ACC112 (cell line): ENCODE results near the gene PRKN.

Experiments
- H2AFZ ChIP-seq: fragments of 200-600 bp; sonication (generic); one replicate; pipeline ENCODE4 v1.6.0; 2017; ENCODE audit warnings: antibody characterized with exemption, low read length; ENCODE audit not compliant: unreplicated experiment
- H3K27ac ChIP-seq: fragments of 200-600 bp; sonication (generic); 2 replicates; pipeline ENCODE4 v1.5.1; 2014; ENCODE audit warnings: low read depth, mild to moderate bottlenecking, antibody characterized with exemption, low read length, moderate library complexity
- H3K27me3 ChIP-seq: fragments of 200-600 bp; sonication (generic); 2 replicates; pipeline ENCODE4 v1.6.1; 2014; ENCODE audit warnings: mild to moderate bottlenecking, antibody characterized with exemption, low read length, moderate library complexity, mixed read lengths; ENCODE audit not compliant: insufficient read depth
- H3K36me3 ChIP-seq: fragments of 200-600 bp; sonication (generic); 2 replicates; pipeline ENCODE4 v1.6.1; 2016; ENCODE audit warnings: mild to moderate bottlenecking, antibody characterized with exemption, low read length, moderate library complexity, mixed read lengths; ENCODE audit not compliant: insufficient read depth
- H3K4me1 ChIP-seq: fragments of 200-600 bp; sonication (generic); one replicate; pipeline ENCODE4 v1.6.1; 2016; ENCODE audit warnings: low read length, mixed read lengths; ENCODE audit not compliant: insufficient read depth, unreplicated experiment, control insufficient read depth
- H3K4me3 ChIP-seq: fragments of 200-600 bp; sonication (generic); 2 replicates; pipeline ENCODE4 v1.5.1; 2014; ENCODE audit warnings: mild to moderate bottlenecking, low read depth, low read length
- H3K79me2 ChIP-seq: fragments of 200-600 bp; sonication (generic); one replicate; pipeline ENCODE4 v1.6.0; 2016; ENCODE audit warnings: low read length; ENCODE audit not compliant: control insufficient read depth, unreplicated experiment, insufficient read depth

The PRKN gene

DNA sequence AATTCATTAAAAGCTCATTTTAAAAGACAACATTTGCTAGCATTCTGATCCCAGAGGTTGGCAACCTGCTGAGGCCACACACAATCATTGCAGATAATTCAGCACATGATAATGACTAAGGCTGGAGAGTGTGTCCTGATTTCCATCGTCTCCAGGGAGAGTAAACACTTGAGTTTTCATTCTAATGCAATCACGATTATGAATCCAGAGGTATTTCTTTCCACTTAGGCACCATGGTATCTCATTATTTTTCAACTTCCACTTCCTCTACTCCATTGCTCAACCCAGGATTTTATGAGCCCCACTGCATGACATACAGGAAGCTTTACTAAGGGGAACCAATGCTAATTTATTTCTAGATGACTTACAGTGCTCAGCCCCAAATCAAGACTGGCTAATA lies 1179.9 kb downstream of the PRKN start:
- Histone ChIP-seq H3K4me3 (no peak overlapping the region), H3K27me3 (no peaks in the 10 kb centered on the region), H3K79me2 (no peaks in the 10 kb centered on the region), H2AFZ (no peak overlapping the region), H3K4me1 (no peaks in the 10 kb centered on the region), H3K27ac (no peak overlapping the region), H3K36me3 (no peaks in the 10 kb centered on the region)

- H3K27ac ChIP-seq, result no peak overlapping the region
- no peak overlapping the region for H3K4me3 ChIP-seq
- H2AFZ ChIP-seq, result no peak overlapping the region
- H3K79me2 ChIP-seq, result no peaks in the 10 kb centered on the region
- no peaks in the 10 kb centered on the region for H3K36me3 ChIP-seq
- H3K4me1 ChIP-seq, result no peaks in the 10 kb centered on the region
- peaks cover 4% of the 10 kb centered on the region; the same call in 1 of the 2 replicates for H3K27me3 ChIP-seq
Measured at GRCh38 chr6:161546632-161547031, 1180.9 kb downstream of the PRKN start.

- Histone ChIP-seq H3K4me3 (no peak overlapping the region), H3K27ac (no peak overlapping the region), H2AFZ (no peak overlapping the region), H3K36me3 (no peaks in the 10 kb centered on the region), H3K79me2 (no peaks in the 10 kb centered on the region), H3K27me3 (peaks cover 4% of the 10 kb centered on the region; the same call in 1 of the 2 replicates), H3K4me1 (no peaks in the 10 kb centered on the region)
Measured at GRCh38 chr6:161545741-161546140, 1181.8 kb downstream of the PRKN start.

DNA sequence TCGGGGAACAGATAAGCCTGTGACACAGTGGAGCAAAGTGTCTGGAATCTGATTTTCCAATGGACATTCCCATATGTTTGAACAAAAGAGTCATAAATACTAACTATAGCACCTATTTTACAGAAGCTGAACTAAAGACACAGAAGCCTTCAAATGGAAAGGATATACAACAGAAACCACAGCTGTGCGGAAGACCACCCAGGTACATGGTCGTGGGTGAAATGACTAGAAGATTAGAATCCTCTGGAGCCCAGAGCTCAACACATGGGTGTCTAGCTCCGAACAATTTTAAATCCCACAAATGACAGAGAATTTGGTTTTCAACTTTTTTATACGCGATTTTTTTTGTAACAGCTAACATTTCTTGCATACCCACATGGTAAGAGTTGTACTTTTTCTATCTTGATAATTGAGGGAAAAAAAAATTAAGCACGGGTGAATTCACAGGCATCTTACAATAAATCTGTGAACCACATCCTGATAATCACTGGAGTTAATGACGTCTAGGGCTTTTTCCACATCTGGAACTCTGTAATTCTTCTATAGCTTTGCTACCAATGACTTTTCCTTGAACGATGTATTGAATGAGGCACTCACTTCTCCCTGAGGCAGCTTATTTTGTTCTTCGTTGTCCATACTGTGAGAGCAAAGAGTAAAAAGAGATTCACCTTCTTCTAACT lies 1182.6 kb downstream of the PRKN start:
- no peak overlapping the region for H3K27ac ChIP-seq
- no peaks in the 10 kb centered on the region for H3K79me2 ChIP-seq
- no peaks in the 10 kb centered on the region for H3K4me1 ChIP-seq
- H3K36me3 ChIP-seq, result no peaks in the 10 kb centered on the region
- peaks cover 4% of the 10 kb centered on the region; the same call in 1 of the 2 replicates for H3K27me3 ChIP-seq
- H2AFZ ChIP-seq, result no peak overlapping the region
- no peak overlapping the region for H3K4me3 ChIP-seq

GRCh38 chr6:161543684-161544309 lies 1183.8 kb downstream of the PRKN start:
- no peak overlapping the region for H3K4me3 ChIP-seq
- H3K36me3 ChIP-seq, result no peaks in the 10 kb centered on the region
- no peak overlapping the region for H3K27ac ChIP-seq
- H3K27me3 ChIP-seq, result peaks cover 4% of the 10 kb centered on the region; the same call in 1 of the 2 replicates
- H3K4me1 ChIP-seq, result no peaks in the 10 kb centered on the region
- no peaks in the 10 kb centered on the region for H3K79me2 ChIP-seq
- no peak overlapping the region for H2AFZ ChIP-seq

DNA sequence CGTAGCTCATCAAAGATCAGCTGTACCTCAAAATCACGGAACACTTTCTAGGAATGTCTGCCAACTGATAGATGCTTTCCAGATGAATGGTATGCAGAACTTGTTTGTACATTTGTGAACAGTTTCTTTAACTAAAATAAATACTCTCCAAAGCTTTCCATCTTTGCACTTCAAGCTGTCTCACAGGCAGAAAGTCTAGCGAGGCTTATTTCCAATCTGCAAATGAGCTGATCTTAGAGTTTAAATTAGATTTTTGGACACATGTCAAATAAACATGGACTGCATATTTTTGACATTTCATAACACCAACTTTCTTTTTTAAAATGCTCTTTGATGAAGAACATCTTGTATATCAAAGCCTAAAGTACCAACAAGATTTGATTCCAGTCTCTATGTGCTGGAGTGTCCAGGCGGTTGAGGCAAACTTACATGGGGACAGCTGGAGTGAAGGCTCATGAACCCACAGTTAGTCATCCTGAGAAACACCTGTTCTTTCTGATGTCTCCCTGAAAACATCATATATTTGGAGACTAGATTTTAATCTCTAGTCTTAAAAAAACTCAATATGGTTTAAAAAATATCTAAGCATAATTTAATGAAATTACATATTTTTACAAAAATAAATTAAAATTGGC lies 1185.1 kb downstream of the PRKN start:
- Histone ChIP-seq H3K36me3 (no peaks in the 10 kb centered on the region), H3K27me3 (peaks cover 4% of the 10 kb centered on the region; the same call in 1 of the 2 replicates), H3K4me1 (no peaks in the 10 kb centered on the region), H3K4me3 (no peak overlapping the region), H3K79me2 (no peaks in the 10 kb centered on the region), H2AFZ (no peak overlapping the region), H3K27ac (no peak overlapping the region)

DNA sequence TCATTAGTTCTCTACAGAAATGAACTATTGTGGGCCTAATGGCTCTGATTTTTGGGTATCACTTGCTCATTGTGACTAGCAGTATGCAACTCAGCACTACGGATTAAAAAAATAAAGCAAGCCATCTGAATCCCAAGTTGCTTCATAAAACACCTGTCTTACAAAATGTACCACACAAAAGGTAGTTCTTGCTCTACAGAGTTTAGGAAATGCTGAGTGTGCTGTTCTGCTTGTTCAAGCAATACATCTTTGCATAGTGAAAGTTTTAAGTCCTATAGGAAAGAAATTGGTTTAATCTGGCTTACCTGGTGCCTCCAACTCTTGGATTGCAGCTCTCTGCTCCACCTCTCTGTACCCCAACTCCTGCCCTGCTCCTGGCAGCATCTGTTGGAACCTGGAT lies 1187.0 kb downstream of the PRKN start:
- Histone ChIP-seq H2AFZ (no peak overlapping the region), H3K4me3 (no peak overlapping the region), H3K4me1 (no peaks in the 10 kb centered on the region), H3K79me2 (no peaks in the 10 kb centered on the region), H3K27ac (no peak overlapping the region), H3K27me3 (peaks cover 4% of the 10 kb centered on the region; the same call in 1 of the 2 replicates), H3K36me3 (no peaks in the 10 kb centered on the region)

DNA sequence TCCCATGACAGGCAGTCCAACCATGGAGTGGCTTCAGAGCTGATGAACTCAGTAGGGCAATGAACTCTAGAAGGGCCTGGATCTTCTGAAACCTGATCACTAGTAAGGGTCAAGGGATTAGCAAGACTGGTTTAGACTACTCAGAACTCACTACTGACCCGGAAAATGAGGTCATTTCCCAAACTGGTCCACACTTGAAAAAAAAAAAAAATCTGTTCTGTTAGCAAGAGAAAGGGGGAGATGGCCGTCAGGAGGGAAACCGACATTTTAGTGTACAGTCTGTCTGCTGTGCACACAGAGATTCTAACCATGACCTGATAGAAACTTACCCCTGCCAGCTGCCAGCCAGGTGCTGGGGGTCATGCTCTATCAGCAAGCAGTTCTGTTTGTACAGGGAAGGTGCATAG lies 1191.3 kb downstream of the PRKN start:
- Histone ChIP-seq H3K36me3 (no peaks in the 10 kb centered on the region), H3K27ac (no peak overlapping the region), H3K4me3 (no peak overlapping the region), H2AFZ (no peak overlapping the region), H3K4me1 (no peaks in the 10 kb centered on the region), H3K79me2 (no peaks in the 10 kb centered on the region), H3K27me3 (no peaks in the 10 kb centered on the region)

DNA sequence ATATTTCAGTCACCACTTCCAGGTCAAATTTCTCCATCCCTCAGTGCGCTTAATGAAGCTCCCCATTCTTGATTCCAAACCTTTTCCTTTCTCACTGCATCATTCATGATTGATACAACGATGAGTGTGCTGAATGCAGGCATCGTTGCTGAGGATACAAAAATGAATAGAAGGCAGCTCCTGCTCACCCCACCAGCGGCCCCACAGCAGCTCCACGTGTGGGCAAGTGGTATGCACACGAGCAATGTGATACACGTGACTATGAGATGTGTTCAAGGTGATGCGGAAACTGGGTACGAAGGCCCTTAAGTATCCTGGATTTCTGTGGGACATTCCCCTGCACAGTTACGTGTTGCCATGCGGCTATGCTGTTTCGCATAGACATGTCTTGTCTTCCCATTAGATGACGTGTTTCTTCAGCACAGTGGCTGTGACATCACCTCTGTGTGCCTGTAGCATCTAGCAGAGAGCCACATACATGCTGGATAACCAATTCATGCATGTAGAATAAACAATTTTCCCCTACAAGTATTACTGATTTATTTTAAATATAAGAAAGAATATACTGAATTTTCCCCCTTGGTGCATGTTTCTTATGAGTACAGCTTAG lies 1193.2 kb downstream of the PRKN start:
- H3K4me3 ChIP-seq, result no peak overlapping the region
- H3K27ac ChIP-seq, result no peak overlapping the region
- H3K27me3 ChIP-seq, result no peaks in the 10 kb centered on the region
- no peaks in the 10 kb centered on the region for H3K4me1 ChIP-seq
- H3K36me3 ChIP-seq, result no peaks in the 10 kb centered on the region
- no peak overlapping the region for H2AFZ ChIP-seq
- no peaks in the 10 kb centered on the region for H3K79me2 ChIP-seq

DNA sequence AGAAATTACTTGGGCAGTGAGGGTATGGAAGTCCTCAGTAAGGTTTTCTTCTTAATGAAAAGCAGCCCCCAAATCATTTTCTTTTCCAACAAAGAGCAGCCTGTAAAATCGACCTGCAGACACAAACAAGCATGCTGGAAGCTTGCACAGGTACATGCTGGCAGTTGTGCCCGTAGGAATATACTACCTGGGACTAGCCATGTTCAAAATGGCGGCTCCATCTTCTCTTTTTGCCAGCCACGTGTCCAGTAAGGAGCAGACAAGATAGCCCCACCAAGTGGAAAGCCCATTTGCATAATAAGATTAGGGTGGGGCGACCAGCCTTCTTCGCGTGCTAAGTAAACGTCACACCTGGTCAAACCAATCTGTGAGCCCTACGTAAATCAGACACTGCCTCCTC lies 1194.3 kb downstream of the PRKN start:
- Histone ChIP-seq H3K27me3 (no peaks in the 10 kb centered on the region), H2AFZ (no peak overlapping the region), H3K4me1 (no peaks in the 10 kb centered on the region), H3K4me3 (no peak overlapping the region), H3K27ac (no peak overlapping the region), H3K79me2 (no peaks in the 10 kb centered on the region), H3K36me3 (no peaks in the 10 kb centered on the region)
